MV-4-11 (cell line): ENCODE measurements around the gene KLF11.
A peak's percentile ranks its signal among the peaks of the same experiment; 100 is the strongest.

Source experiments
- DNase-seq: peaks from one replicate; lab custom pipeline; 2025; lab: John Stamatoyannopoulos, UW

Gene KLF11

DNA sequence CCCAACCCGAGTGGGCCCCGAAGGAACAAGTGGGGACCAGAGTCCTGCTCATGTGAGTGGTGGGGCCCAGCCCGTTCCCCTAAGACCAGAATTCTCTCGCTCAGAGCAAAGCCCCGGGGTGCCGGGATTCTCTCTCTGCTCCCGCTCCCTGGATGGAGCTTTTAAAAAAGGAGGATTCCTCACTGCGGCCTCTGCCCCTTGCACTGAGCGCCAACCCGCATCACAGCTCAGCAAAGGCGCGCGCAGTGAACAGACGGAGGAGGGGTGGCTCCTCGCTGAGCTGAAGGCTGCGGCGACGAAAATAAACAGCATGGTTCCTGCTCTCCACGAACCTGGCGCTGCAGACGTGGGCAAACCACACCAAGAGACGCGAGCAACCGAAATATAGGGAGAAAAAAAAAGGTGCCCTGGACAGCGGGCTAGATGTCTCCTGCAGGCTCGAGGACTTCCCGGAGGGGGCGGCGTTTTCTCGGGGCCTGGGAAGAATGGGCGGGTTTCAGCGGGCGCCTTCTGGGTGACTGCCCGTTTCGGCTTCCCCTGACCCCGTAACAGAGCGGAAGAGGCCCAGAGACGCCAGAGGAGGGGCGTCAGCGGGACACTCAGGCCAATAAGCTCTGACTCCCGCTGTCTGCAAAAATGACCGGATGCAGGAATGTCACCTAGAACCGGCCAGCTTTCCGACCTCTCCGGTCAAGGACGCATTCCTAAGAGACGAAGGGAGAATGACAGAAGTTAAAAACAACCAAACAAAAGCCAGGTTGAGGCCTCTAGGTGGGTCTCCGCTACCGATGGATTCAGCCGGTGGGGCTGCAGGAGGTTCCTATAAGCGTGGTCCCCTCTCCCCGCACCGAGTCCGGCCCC is 819 bp upstream of the KLF11 start:
- DNase-seq, result peak; percentile 61

GRCh38 chr2:10043906-10044601 is 704 bp downstream of the KLF11 start:
- peak; percentile 90 for DNase-seq

DNA sequence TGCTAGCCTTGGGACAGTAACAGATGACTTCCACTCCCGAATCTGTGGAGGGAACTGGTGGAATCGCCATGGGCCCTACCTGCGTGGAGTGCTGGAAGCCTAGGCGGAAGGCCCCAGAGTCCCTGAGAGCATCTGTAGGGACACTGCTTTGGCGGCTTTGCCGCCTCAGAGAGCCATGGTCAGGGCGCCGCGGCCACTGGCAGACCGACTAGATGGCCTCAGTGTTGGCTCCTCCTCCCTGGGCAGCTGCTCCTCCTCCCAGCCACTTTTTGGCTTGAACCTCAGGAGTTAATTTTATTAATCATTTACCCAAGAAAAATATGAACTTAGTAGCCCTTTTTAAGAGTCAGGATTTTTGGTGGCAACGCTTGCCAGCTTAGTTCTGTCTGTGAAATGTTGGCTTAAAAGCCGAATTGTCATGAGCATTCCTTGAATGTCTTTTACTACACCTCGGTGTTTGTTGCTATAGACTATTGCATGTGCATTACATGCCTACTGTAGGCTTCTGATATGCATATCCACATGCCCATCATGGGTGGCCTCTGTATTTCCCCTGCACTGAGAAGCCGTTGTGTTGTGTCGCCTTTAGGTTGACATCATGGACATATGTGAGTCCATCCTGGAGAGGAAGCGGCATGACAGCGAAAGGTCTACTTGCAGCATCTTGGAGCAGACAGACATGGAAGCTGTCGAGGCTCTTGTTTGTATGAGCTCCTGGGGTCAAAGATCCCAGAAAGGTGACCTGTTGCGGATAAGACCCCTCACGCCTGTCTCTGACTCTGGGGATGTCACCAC is 2.4 kb downstream of the KLF11 start:
- no peak for DNase-seq

- no peak for DNase-seq
Observed at GRCh38 chr2:10046931-10047330, 3.6 kb downstream of the KLF11 start.

DNA sequence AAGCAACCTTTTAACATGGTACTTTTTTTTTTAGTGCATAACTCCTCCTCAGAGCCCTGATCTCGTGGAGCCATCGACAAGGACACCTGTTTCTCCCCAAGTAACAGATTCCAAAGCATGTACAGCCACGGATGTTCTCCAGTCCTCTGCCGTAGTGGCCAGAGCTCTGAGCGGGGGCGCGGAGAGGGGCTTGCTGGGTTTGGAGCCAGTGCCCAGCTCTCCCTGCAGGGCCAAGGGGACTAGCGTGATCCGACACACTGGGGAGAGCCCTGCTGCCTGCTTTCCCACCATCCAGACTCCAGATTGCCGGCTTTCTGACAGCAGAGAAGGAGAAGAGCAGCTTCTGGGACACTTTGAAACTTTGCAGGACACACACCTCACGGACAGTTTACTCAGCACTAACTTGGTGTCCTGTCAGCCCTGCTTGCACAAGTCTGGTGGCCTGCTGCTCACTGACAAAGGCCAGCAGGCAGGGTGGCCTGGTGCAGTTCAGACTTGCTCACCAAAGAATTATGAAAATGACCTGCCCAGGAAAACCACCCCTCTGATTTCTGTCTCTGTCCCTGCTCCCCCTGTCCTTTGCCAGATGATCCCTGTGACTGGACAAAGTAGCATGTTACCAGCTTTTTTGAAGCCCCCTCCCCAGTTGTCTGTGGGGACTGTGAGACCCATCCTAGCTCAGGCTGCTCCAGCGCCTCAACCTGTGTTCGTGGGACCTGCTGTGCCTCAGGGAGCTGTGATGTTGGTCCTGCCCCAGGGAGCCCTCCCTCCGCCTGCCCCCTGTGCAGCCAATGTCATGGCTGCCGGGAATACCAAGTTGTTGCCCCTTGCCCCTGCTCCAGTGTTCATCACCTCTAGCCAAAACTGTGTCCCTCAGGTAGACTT is 4.5 kb downstream of the KLF11 start:
- no peak for DNase-seq

DNA sequence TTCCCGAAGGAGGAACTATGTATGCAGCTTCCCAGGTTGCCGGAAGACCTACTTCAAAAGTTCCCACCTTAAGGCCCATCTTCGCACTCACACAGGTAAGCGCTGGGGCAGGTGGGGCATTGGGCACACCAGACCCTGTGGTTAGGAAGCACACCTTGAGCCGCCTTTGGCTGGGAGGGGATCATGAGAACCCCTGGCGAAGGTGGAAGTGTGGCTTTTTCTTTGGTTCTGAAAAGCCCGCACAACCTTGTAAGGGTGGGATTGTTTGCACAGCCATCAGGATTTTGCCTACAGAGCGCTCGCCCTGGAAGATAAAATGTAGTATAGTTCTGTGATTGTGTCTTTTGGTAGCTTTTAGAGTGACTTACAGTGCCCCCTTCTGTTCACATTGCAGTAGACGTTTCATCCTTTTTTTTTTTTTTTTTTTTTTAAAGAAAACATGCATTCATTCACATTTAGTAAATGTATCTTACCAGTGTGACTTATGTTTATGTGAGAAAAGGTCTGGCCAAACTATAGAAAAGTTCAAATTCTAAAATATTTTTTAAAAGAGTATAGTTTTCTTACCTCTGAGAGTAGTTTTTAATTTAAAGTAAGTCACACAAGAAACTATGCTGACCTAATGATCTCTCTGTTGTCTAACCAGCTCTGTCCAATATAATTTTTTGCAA is 5.3 kb downstream of the KLF11 start:
- peak; percentile 34 for DNase-seq

- DNase-seq, result no peak
Observed at GRCh38 chr2:10052216-10052615, 8.9 kb downstream of the KLF11 start.

GRCh38 chr2:10053351-10053750 is 10.0 kb downstream of the KLF11 start:
- DNase-seq, result no peak

DNA sequence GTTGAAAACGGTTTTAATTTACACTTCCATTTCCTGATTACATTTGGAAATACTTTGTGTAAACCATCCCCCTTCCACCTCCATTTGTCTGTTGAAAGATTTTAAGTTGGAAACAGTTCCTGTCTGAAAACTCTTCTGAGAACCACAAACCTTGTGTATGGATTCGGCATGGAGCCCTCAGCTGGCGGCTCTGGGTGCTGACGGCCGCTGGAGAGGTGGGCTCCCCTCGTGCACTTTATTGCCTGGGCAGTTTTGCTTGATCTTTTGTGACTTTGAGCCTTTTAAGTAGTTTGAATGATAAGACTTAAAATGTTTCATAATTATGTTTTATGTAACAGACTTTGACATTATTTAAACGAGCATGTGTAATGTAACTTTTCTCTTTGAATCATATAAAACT is 11.1 kb downstream of the KLF11 start:
- DNase-seq, result peak; percentile 21

- no peak for DNase-seq
Observed at GRCh38 chr2:10054976-10055375, 11.6 kb downstream of the KLF11 start.

DNA sequence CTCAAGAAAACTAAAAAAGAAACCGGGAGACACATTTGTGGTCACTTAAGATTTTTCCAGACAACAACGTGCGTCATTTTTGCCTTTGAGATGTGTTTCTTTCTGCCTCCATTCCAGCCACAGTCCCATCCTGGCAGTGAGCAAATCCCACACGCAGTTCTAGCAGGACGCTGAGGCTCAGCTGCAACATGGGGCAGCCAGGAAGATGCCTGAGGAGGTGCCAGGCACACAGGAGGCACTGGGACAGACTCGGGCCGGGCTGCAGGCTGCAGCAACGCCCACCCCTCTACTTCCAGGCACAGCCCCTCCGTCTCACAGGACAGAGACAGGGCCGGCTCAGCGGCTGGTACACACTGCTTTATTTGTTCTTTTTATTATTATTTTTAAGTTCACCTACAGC is 13.1 kb downstream of the KLF11 start:
- no peak for DNase-seq

DNA sequence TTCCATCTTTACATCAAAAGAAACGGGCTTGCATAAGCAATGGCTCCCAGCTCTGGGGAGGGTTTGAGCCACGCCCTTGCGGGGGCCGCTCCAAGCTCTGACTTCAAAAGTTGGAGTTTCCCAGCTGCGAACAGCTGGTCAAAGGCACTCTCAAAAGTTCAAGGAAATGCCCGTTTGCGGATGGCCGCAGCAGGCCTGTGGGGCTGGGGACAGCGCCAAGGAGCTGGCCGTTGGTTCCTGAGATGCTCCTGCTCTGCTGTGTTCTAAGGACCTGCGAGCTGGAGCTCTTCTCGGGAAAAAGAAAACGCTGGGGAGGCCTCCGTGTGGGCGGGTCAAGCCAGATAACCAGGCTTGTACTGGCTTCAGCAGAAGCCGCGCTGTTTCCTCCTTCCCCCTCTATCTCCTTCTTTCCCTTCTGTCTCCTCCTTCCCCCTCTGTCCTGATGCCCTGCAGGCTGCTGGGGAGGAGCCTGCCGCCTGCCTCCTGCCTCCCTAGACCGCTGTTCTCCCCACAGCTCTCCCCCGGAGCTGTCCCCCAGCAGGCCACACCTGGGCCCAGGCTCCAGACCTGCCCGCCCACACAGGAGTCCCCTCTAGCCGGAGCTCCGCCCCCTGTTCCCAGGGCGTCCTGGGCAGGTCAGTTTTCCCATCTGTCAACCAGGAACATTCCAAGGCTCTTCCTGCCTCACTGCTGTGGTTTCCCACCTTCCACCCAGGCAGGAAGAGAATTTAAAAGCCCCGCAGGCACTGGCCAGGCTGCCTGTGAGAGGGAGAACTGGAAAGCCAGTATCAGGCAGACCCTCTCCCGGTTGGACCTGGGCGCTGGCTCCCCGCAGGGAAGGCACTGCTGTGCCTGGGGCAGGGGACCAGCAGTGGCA is 14.1 kb downstream of the KLF11 start:
- peak; percentile 60 for DNase-seq

DNA sequence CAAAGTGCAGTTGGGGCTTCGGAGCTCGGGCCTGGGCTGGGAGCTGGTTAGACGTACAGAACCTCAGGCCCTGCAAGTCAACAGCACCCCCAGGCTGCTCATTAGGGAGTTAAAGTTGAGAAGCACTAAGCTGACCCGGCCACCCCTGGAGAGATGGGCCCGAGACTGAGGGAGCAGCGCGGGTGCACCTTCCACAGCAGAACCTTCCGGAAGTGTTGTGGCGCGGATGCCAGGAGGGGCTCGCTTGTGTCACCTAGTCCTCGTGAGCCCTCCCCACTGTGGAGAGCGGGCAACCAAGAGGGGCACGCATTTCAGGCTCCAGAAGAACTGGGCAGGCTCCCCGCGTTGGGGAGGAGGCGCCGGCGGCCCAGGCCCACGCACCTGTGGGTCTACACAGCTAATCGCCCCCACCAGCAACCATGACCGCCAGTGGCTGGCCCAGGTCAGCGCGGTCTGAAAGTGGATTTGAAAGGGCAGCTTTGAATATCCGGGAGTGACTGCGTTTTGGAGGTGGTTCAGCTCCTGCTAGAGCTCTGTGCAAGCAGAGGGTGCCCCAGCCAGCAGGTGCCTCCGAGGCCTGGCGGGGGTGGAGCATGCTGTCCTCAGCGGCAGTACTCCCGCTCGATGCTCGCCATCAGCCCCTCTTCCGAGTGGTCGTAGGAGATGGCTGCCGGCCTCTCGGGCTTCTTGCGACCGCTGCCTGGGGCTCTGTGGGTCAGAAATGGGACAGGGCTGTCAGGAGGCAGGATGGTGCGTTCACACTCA is 15.1 kb downstream of the KLF11 start:
- DNase-seq, result no peak

DNA sequence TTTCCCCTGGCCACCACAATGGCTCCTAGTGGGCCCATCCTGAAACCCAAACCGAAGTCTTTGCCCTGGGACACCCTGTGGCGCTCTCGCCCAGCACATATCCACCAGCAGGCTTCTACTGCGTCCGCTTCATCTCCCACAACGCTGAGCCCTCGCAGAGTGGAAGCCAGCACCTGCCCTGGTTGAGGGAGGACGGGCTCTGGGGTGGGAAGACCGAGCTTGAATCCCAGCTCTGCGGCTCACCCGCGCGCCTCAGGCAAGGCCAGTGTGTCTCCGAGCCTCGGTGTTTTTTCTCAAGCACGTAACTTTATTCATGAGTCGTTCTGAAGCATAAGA is 15.6 kb downstream of the KLF11 start:
- no peak for DNase-seq

DNA sequence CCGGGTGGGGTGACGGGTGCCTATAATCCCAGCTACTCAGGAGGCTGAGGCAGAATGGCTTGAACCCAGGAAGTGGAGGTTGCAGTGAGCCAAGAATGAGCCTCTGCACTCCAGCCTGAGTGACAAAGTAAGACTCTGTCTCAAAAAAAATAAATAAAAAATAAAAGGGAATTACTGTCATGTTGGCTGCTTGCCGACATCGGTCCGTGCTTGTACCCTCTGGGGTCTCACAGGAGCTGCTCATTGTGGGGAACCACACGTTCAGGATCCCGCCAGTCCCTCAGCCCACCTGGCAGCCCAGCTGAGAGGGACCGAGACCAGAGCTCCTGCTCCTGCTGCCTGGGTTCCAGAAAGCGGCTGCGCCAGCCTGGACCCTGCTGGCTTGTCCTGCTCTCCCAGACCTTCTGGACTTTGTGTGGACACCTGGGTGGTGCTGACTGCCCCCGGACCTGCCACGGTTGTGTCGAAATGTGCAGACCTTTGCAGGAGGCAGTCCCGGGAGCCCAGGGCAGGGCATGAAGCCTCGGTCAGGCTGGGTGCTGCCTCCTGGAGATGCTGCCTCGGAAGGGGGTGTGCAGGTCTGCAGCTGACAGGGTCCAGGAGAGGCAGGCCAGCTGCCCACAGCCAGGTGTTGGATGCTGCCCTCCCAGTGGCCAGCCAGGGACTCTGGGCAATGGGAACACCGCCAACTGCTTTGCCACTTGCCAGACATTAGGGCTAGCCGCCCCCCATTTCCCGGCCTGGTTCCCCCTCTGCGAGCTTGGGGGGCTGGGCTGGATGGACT is 16.4 kb downstream of the KLF11 start:
- DNase-seq, result no peak

GRCh38 chr2:10061221-10061925 is 18.0 kb downstream of the KLF11 start:
- DNase-seq, result no peak

DNA sequence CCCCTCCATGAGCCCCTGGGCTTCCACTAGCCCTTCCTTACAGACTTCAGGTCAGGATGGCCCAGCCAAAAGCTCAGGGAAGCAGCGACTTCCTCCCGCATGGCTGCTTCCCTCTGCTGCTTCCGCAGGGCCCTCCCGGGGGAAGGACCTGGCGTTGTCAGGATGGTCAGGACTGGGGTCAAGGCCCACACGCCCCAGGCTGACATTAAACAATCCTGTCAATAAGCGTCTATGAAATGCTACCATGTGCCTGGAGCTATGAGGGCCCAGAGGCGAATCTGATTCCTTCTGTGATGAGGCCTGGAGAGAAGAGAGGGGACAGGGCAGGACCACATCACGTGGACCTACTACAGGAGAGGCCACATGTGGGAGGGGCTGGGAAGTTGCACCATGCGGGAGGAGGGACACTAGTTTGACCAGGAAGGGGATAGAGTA is 19.6 kb downstream of the KLF11 start:
- DNase-seq, result no peak

GRCh38 chr2:10063566-10063965 is 20.2 kb downstream of the KLF11 start:
- DNase-seq, result no peak
